Eye (tissue), 1 donor: ENCODE data around the gene LTBP1.
"Not testable (repeated sequence)": the region's sequence is repeated elsewhere in the genome, so short reads cannot be mapped to it uniquely, and the experiment has no call there.

Experiments used
- DNase-seq: peaks from one replicate; pipeline ENCODE4 v3.0.0-alpha.2; 2015

LTBP1 gene

DNA sequence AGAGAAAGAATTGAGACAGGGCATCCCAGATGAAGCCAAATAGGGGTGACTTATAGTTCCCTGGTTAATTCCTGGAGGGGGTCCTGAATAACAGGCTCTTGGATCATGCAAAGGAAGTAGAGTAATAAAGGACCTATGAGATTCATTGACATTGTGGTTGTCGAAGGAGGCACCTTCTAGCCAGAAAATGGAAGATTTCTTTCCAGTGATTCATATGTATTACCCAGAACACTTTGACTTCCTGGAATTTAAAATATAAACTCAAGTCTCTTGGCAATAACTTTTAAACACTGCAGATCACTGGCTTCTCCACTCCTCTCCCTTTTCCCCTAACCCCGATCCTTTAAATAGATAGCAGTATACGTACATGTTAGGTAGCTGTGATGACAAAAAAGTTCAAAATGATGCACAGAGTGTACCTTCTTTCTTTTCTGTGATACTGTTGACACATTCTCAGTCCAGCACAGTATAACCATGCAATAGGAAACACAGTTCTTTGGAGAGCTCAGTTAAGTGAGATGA lies 211.8 kb downstream of the LTBP1 start:
- no peak for DNase-seq

DNA sequence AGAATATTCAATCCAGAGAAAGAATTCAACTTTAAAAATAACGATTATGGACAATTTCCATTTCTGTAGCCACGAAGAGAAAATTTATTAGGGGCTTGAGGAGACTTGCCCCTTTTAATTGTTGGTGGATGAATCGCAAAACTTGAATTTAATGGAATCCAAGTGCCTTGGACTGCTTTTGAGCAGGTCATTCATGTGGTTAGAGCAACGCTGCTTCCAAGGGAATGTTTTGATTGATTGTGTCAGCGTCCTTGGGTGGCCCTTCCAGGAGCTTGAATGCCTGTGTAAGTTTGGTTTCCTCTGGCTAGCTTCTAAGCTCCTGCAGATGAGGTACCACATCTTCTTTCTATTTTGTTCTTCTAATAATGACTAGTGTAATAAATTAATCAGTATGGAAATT lies 213.4 kb downstream of the LTBP1 start:
- no peak for DNase-seq

DNA sequence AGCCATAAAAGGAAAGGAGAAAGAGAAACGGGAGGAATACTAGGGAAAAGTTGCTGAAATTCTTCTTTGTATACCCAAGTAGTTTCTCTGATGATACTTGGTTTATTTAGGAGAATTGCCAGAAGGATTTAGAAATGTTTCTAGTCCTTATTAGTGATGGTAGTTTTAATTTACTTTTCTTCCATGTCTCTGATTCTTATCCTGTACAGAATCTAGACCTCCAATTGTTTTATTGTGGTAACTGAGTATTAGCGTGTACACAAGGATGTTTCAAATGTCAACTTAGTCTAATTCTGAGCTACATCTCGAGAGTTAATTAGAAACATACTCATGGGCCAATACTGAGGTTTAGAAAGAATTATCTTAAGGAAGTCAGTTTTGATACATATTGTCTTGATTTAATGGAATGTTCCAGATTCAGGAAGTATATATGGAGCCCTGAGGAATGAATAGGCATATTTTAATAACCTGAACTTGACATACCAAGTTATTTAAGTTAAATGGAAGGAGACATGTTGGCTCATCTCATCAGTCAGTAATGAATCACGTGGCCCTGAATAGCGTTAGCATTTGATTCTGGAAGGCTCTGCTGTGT lies 219.6 kb downstream of the LTBP1 start:
- peak; percentile 25 for DNase-seq

DNA sequence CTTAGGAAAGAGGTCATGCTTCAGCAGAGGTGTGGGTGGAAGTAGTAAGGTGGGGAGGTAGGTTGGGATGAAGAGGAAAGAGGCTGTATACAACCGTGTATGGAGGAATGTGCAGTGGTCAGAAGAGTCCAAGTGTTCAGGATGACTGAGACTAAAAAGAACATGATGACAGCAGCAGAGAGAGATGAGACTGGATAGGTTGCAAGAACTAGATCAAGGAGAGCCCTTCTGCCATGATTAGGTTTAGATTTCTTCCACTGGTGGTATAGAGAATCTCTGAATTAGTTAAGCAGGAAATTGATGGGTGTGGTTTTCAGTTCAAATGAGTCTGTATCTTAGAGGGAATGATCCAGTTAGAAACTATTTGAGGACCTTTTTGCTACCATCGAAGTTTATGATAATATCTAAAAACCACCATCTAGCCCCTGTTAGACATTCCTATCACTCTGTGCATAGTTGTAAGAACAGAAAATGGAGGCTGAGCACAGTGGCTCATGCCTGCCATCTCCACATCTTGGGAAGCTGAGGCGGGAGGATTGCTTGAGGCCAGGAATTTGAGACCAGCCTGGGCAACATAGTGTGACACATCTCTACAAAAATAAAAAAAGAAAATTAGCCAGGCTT lies 221.0 kb downstream of the LTBP1 start:
- no peak for DNase-seq

DNA sequence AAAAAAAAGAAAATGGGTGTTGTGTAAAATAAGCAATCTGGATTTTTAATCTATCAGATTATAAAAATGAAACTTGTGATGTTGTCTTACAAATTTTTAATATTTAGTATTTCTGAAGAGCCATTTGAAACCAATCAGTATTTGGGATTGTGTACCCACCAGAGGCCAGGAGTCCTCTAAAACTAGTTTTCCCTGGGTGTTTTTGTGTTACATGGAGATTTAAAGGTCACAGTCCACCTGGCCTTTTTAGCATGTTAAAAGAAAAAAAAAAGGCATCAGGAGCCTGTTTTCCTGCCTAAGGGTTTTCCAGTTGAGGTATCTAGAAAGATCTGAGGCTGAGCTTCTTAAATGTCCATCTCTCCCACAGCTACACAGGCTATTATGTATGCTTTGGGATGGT lies 221.7 kb downstream of the LTBP1 start:
- no peak for DNase-seq

DNA sequence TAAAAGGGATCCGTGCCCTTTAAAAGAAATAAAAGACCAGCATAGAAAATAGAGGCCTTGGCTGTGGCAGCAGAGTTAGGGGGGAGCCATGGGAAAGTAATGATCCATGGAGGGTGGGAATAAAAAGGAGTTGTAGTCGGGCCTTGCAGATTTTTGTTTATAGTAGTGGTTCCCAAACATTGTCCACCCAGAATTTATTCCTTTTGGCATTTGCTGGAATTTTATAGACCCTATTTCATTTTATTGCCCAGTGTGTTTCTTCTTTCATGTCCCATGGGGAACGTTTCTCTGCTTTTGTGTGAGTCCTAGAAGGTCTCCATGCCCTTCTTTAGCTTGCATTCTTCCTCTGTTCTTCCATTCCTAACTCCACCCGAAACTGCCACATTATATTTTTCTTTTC lies 222.2 kb downstream of the LTBP1 start:
- DNase-seq: no peak

DNA sequence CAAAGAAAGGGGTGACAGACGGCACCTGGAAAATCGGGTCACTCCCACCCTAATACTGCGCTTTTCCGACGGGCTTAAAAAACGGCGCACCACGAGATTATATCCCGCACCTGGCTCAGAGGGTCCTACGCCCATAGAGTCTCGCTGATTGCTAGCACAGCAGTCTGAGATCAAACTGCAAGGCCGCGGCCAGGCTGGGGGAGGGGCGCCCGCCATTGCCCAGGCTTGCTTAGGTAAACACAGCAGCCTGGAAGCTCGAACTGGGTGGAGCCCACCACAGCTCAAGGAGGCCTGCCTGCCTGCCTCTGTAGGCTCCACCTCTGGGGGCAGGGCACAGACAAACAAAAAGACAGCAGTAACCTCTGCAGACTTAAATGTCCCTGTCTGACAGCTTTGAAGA lies 223.5 kb downstream of the LTBP1 start:
- DNase-seq: not testable (repeated sequence)

DNA sequence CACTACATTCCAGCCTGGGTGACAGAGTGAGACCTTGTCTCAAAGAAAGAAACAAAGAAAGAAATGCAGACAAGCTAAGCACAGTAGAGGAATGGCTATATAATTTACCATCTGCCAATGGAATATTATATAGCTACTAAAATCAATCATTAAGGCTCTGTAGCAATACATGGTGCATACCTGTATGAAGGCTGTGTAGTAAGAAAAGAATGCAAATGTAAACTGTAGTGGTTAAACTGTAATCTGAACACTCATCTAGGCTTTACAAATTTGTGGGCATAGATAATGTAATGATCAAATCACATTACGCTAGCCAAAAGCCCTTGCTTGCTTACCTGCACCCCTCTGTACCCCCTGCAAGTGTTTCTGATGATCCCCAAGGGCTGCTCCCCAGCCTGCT lies 230.9 kb downstream of the LTBP1 start:
- no peak for DNase-seq

DNA sequence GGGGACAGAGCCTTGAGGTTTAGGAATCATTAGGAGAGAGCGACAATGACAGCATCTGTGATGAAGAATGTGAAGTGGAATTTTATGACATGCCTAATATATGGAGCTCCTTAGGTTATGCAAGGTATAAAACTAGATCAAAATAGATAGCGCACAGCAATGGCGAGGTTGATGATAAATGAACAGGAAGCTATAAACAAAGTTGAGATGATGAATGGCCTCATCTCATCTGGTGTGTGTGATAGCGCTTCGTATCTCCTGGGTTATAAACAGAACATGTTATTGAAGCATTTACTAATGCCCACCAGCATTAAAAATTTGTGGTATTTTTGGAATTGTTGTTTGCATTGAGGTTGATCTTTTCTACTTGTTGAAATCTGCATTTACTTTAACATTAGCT lies 231.5 kb downstream of the LTBP1 start:
- DNase-seq: no peak

DNA sequence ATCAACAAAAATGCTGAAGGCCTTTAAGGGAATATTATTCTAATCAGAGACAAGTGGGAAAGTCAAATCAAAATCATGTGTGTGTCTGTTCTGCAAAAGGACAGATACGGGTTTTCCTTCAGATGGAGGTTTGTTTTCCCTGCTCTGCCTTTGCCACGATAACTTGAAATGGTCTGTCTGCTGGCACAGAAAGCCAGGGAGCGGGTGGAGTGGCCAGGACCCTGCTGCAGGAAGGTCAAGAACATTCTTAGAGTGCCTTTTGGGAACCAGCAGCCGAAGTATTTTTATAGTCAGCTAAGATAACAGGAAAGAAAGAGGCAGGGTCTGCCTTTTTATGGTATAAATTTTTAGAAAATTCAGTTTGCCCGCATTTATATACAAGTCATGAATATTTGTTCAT lies 234.2 kb downstream of the LTBP1 start:
- DNase-seq: no peak

DNA sequence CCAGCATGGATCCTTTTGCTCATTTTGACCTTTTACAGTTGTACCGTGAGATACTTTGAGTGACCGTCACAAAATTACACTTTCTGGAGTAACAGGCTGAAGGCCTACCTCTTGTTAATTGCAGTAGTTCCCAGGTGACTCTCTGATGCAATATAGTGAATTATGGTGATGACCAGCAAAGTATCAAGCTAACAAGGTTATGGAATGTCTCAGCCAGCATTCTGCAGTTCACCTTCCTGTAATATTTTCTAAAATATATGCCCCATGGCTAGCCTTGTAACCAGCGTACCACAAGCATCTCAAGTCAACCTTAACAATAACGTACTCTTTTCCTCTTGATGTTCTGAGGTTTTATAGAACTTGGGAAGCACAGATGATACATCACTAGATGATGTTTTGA lies 234.7 kb downstream of the LTBP1 start:
- no peak for DNase-seq

DNA sequence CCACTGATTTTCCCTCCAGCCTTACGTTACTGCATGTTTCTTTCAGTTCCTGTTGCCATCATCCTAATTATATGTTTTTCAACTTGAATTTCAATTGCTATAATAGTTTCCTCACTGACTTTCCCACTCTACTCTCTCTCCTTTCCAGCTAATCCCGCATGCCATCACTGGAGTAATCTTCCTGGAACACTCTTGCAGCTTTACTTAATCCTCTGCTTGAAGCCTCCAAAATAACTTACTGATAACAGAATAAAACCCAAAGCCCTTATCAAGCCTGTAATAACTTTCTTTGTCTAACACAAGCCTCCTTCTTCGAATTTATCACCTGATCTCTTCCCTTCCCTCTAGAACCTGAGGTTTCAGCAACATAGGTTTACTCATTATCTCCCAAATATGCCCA lies 237.3 kb downstream of the LTBP1 start:
- no peak for DNase-seq

DNA sequence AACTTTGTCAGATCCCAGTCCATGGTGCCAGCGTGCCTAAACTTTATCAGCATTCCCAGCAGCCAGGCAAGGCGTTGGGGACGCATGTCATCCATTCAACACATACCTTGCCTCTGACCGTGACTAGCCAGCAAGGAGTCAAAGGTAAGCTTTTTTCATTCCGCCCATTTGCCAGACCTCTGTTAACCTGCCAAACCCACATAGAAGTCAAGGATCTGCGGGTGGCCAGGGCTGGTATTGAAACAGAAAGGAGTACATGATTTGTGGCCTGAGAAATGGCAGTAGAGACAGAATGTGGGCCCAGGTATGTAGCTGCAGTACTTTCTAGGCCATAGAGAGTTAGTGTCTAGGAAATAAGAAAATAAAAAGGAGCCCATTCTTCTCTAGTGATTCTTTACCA lies 240.2 kb downstream of the LTBP1 start:
- DNase-seq: no peak

DNA sequence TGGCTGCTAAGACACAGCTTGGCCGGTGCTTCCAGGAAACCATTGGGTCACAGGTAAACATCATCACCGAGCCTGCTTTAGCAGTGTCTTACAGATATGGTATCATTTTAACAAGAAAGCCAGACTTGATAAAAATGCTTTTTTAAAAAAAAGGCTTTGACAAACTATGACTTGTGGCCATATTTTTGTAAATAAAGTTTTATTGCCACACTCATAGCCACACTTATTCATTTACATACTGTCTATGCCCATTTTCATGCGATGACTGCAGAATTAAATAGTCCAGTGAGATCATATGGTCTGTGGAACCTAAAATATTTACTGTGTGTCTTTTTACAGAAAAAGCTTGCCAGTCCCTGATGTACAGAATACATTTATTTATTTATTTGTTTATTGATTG lies 242.0 kb downstream of the LTBP1 start:
- no peak for DNase-seq

DNA sequence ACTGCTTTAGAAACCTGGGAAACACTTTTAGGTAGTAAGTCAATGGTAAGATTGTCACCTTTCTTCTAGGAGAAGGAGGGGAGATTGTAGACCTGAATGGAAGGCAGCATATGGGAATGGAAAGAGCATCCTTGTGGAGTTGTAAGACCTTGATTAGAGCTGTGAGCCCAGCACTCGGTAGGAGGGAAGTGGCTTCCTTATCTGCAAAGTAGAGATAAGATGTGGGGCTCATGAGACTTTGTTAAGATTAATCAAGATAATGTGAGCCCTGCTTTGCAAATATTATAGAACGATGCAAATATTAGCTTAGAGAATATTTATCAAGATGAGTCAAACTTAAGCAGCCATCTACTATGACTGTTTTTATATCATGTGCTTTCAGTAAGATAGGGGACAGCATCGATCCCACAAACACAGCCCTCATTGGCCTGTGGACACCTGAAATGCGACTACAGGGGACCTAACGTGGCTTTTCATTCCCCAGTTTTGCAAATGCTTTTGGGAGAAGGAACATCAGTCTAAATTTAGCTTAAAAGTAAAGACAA lies 243.7 kb downstream of the LTBP1 start:
- DNase-seq: no peak

DNA sequence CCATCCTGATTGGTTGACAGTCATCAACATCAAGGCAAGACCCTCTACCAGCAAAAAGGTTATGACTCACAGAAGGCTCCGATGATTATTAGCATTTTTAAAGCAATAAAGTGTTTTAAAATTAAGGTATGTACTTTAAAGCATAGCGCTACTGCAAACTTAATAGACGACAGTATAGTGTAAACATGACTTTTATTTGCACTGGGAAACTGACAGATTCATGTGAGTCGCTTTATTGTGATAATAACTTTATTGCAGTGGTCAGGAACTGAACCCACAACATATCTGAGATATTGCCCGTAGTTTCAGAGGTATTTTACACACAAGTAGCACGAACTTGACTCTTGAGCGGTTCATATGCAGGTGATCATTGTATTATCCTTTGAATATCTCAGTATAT lies 249.1 kb downstream of the LTBP1 start:
- DNase-seq: no peak

DNA sequence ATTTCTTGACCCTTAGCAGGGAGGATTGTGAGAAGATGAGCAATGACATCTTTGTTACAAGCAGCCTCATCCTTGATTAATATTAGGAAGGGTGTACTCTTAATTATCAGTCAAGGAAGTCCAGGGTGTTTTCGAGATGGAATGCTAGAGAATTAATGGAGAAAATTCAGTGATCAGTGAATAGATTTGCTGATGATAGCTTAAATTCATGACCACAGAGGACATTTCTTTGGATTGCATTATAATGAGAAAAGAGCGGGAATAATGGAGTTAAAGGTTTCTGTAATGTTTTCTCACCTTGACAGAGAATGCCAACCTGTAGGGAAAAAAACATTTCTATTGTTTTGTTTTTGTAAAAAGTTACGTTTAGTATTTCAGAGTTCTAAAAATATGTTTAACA lies 249.9 kb downstream of the LTBP1 start:
- DNase-seq: no peak

DNA sequence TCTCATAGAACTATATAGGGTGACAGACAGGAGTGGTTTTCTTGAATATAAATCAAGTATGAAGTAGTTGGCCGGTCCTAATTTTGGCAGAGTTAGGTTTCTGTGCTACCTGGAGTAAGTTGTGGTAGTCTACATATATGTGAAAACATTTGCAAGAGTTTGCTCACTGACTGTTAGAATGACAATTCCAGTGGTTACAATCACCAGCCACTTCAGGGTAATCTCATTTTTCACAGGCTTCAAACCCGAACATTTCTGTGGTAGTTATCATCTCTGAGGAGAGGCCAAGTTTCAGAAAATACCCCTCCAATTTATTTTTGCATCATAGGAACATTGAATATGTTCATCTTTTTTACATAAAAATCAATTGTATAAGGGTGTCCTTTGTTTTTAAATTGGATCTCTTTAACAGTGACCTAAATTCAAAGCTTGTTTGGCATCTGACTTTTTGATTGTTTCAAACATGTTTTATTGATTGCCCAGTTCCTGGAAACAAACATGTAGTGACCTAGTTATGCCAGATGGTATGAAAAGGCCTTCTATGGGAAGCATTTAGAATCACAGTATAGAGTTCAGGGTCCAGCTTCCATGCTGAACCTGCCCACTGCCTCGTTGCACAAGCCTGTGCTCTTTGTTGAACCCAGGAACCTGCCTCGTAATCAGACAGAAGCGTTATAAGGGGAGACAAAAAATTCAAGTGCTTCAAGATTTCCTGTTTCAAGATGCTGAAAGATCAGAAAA lies 250.6 kb downstream of the LTBP1 start:
- DNase-seq: peak; percentile 37

DNA sequence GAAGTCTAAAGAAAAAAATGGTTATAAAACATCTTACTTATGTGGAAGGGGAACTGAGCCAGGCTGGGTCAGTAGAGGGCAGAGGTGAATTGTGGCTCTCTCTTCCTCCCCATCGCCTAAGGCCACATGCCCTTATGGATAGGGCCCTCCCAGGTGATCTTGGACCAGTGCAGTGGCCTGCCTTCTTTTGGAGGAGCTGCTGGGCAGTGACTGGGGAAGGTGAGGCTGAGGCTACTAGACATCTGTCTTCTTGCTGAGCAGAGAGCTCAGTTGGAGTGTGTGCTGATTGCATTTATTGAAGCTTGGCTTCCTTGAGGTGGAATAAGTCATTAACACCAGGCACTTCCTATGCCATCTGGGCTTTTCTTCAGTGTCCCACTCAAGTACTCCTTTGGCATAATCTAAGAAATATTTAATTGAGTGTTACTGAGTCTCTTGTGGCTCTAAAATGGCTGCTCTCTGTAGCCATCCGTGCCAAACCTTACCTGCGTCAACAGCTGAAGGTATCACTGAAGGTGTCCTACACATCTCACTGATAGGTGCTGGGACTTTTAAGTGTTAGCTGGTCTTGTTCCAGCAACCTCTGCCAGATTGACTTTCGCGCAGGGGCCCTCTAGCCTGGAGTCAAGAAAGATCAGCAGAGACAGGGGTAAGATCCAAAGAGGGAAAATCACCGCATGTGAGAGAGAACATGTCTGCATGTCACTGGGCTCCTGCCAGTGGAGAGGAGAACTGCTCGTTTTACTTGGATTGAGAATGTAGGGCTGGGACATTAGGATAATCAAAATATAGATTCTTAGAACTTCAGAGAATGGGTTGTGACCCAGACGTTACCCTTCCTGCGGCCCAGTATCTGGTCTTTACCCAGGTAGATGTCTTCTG lies 256.1 kb downstream of the LTBP1 start:
- DNase-seq: no peak

DNA sequence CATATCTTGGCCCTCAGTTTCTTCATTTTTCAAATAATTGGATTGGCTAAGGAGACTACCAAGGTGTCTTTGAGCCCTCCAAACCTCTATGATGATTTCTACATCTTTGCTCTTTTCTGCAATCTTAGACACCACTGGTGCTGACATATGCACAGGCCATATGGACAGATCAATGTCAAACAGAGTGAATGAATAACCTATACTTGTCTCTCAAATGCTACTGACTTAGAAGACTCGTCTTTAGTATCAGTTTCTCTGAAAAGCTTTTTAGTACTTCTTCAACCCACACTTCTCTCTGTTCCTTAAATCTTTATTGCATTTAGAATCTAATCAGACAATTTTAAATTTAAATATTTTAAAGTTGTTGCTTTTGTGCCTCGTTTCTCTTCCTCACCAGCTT lies 258.2 kb downstream of the LTBP1 start:
- DNase-seq: no peak

DNA sequence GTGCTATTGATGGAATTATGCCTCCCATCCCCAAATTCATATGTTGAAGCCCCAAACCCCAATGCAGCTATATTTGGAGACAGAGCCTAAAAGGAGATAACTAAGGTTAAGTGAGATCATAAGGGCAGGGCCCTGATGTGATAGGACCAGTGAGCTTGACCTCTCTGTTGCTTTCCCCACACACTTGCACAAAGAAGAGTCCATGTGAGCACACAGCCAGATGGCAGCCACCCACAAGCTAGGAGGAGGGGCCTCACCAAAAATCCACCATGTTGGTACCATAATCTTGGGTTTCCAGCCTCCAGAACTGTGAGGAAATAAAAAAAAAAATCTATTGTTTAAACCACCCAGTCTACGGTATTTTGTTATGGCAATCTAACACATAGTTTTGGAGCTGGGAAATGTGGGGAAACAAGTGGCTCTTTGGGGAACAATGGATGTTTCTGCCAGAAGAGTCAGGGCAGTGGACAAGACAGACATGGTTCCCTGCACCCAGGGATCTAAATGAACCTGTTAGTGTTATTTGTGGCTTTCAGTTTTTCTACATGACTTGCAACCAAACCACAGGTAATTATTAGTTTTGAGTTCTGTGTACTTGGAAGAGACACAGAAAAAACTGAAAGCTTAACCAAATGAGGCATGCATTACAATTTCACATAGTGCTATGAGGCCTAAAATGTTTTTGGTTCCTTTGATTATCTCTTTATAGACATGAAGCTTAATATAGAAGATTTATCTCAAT lies 259.1 kb downstream of the LTBP1 start:
- no peak for DNase-seq

DNA sequence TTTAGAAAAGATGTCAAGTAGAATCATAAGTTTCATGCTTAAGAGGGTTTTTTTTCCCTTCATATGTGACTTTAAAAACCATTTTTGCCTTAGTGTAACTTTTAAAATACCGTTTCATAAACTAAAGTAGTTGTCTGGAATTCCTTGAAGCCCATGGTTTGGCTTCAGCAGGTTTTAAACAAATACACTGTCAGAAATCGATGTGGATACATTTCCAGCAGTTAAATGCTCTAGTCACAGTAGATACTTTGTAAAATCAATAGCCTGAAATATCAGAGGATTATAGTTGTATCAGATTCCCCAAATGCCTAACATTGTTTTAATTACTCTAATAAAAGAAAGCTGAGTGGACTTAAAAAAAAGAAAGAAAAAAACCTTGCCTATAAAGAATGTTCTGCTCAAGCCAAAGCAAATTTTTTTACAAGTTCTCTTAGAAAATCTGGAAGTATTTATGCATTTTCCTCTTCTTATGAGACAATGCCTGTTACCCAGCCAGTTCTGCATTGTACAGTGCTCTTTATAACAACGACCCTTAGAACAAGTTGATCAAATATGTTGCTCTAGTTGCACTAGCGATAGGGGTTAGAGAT lies 260.5 kb downstream of the LTBP1 start:
- DNase-seq: peak; percentile 43
